COLO668 (cell line): Measurements from ENCODE around the gene FBXO38.

ENCODE experiments used
- DNase-seq: peaks from one replicate; lab custom pipeline; 2025; ENCODE audit not compliant: unreplicated experiment; lab: John Stamatoyannopoulos, UW

The FBXO38 gene

DNA sequence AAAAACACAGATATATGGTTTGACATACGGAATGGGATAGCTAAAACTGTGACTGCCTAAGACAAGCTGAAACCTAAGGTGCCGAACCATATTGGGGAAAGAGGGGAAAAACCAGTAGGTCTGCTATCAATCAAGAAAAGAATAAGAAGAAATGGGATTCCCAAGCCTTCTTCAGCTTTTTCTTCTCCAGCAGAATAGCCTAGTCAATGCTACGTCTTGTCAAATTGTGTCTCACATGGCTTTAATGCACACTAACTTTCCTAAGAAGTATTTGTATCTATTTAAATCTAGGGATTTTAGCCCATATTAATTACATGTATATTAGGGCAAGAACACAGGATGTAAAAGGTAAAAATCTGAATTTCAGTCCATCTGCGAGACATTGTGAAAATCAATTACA, 797 bp upstream of the FBXO38 start:
- no peak for DNase-seq

DNA sequence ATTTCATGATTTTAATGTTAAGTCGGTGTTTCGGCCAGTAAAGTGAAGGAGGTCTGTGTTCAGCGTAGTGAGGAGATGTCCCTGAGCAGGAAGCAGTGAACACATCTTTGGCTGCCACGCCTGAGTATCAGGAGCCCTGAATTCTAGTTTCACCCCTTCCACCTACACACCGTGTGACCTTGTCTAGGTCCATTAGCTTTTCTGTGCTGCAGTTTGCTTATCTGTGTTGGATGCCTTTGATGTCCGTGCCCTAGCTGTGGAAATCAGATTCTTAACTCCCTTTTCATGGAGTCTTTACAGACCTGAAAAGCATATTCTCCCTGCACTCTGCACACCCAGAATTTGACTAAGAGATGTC, 601 bp downstream of the FBXO38 start:
- no peak for DNase-seq

DNA sequence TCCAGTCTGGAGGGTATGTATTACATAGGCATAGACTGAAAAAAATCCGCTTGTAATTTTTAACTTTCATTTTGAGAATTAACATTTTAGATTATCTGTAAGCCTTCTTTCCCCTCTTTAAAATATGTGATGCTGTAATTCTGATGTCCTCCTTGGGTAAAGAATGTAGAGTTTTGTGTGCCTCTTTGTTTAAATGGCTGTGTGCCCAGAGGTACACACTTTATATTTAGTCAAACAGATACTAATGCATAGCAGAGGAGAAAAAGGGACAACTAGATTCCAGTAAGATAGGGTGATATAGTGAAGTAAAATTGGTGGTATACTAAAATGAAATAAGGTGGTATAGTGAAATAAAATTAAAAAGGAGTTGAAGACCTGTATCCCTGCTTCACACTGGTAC, 1.3 kb downstream of the FBXO38 start:
- DNase-seq = no peak

DNA sequence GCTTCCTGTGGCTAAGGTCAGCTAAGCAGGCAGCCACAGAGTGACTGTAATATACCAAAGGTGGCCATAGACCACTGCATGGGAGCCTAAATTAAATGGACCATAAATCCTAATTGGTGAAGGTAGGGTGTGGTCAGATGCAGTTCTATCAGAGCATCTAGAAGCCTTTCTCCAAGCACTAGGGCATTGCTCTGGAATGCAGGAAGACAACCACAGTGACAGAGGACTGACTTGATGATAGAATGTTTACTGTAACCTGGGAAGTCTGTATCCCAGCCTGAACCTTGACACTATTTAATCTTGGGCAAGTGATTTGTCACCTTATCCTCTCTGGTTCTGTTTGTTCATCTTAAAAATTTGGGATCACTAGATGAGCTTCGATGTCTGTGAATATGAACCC, 2.3 kb downstream of the FBXO38 start:
- DNase-seq = no peak

DNA sequence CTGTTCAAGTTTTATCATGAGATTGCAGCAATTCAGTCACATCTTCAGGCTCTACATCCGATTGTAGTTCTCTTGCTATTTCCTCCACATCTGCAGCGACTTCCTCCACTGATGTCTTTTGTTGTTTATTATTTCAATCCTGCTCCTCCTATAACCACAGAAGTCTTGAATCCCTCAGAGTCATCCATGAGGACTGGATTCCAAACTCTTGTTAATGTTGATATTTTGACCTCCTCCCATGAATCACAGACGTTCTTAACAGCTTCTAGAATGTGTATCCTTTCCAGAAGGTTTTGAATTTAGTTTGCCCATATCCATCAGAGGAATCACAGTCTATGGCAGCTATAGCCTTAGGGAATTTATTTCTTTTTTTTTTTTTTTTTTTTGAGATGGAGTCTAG, 3.6 kb downstream of the FBXO38 start:
- DNase-seq = no peak

DNA sequence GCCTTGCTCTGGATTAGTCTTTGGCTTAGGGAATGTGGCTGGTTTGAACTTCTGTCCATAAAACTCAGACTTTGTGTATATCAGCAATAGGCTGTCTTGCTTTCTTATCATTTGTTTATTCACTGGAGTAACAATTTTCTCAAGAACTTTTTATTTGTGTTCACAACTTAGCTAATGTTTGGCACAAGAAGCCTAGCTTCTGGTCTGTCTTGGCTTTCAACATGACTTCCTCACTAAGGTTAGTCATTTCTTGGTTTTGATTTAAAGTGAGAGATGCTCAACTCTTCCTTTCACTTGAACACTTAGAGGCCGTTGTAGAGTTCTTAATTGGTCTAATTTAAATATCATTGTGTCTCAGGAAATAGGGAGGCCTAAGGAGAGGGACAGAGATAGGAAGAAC, 4.9 kb downstream of the FBXO38 start:
- no peak for DNase-seq

DNA sequence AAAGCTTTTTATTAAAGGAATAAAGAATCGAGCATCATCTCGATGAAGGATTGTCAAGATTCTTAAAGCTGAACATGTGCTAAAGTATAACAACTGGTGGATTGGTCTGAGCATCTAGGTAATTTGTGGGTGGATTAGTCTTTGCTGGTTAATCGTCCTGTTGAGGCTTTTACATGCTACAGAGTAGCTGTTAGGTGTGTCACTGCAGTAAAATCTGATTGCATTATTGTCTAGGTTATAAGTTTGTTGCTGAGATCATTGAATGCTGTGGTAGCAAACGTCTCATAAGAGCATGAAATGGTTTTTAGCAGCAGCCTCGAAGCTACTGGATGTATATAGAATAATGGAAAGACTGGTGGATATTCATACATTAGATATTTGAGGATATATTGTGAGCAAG, 7.2 kb downstream of the FBXO38 start:
- no peak for DNase-seq

DNA sequence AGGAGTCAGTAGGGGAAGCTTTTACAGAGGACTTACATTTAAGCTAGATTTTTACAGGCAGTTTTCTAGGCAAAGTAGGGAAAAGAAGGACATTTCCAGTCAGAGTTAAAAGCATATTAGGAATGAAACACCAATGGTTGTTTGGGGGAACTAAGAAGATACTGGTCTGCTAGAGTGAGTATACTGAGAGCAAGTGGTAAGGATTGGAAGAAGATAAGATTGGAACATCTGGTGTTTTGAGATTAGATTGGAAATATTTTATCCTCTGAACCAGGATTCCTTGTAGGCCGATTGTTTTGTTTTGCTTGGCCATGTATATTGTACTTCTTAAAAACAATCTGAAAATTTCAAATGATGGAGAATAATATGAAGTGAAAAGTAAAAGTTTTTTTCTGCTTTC, 7.7 kb downstream of the FBXO38 start:
- DNase-seq = no peak

DNA sequence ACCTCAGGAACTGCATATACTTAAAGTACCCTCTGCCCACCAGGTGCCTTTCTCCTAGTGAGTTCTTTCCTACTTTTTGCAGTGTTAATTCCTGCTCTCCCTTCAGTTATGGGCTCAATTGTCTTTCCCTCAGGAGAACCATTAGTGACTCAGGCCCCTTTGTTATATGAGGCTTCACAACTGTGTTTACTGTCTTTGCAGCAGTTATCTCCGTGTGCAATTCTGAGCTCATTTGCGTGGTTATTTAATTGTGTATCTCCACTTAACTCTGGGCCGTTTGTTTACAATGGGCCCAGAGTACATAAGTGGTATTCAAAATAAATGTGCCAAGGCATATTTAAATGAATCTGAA, 9.6 kb downstream of the FBXO38 start:
- DNase-seq = peak; percentile 36

DNA sequence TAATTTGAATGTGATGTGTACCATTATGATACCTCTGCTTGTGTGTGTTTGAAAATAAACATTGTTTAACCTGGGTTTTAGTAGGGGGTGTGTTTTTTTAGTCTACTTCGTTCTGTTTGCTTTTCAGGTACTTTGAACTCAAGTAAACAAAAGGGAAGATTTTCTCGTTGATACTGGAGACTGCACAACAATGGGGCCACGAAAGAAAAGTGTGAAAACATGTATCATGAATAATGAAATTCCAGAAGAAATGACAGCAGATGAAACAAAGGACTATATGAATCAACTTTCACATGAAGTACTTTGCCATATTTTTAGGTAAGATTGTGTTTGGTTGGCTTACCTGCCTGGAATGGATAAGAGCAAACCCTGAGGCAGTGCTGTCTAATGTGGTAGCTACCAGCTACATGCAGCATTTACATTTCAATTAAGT, 10.8 kb downstream of the FBXO38 start:
- DNase-seq = no peak

DNA sequence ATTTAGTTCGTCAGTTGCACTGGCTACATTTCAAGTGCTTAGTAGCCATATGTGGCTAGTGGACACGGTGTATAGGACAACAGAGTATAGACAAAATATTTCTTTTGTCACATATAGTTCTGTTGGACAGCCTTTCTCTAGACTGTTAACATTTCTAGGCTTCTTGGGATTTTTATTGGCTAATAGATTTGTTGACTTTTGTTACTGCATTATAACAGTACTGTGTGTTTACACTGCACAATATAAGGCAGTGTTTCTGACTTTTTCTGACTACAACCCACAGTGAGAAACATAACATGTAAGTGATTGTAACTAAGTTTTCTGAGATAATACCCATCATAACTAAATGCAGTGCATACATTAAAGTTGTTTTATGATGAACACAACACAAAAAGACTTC, 11.3 kb downstream of the FBXO38 start:
- DNase-seq = no peak

DNA sequence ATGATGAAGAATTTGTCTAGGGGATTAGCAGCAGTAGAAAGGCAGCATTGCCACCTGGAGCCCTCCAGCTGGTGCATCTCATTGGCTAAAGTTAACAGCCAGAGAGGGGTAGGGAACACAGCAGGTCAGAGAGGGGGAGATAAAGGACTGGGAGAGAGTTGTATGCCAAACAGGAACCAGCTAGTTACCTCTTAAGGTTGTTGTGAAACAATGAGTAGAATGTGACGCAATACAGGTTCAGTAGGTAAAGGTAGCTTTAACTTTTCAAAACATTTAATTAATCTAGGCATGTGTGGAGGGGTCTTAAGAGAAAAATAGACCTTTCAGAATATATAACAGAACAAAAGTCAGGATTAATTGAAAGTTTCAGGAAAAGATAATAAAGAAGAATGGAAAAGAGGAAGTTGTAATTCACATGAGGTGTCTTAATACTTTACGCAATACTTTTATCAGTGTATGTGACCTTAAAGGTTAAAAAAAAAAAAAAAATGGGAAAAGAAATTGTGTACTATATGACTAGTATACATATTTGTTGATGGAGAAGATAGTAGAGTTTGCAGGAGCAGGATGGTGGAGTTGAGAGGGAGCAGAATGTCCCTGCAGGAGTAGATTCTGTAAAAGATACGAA, 14.3 kb downstream of the FBXO38 start:
- DNase-seq = no peak

DNA sequence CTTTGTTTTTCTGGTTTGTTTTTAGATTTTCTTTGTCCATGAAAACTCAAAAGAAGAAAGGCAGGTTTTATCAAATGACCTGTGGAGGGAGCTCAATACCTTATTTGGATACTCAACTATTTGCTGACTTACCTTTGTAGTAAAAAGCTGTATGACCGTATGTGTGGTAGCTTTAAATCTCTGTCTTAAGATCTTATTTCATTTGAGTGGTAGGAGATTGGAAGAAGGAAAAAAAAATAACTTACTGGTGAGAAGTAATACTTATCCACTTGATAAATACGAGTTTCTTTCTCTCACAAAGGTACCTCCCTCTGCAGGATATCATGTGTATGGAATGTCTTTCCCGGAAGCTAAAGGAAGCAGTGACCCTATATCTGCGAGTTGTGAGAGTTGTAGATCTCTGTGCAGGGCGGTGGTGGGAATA, 15.0 kb downstream of the FBXO38 start:
- DNase-seq = no peak

DNA sequence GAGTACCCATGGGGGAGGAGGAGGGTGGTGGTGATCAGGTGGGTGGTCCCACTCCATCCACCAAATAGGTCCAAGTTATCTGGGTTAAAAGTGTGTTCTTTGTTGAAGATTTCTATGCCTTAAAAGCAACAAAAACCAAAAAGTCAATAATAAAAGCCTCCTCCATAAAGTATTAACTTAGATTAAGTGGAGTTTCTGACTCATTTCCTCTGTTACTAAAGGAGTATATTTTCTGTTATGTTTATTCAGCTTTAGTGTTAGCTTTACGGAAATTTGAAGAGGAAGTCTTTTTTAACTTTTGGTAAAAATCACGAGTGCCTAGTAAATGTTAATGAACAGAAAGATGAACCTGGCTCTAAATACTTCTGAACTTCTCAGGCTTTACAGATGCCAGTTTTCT, 17.8 kb downstream of the FBXO38 start:
- DNase-seq = no peak

DNA sequence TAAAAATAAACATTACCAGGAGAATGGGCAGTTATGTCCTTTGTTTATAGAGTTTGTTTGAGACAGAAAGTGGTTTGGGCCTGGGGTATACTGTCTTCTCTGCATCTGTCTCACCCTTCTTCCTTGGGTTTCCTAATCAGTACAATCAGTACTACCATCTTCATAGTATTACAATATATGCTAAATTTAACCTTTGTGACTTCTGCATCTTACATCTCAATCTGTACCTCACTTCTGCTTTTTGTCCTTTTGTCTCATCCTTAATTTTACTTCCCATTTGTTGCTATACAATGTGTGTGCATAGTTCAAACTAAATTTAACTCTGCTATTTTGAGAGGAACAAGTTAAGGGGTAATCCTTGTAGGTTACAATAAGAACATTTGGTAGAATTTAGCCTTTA, 19.6 kb downstream of the FBXO38 start:
- DNase-seq = no peak

DNA sequence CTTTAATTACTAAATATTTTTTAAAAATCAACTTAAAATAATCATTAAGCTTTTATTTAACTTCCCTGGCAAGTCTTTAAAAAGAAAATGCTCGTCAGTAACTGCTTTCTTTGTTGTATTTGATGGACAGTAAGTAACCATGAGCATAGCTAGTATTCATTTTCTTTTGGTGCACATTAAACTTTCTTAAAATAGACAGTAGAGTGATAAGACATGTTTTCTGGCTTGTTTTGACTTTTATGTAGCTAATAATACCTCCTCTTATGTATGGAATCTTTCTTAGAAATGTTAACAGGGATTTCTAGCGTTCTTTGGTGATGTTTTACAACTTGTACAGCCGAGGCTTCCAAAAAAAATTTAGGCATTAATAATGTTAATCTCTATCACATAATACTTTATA, 22.6 kb downstream of the FBXO38 start:
- no peak for DNase-seq

DNA sequence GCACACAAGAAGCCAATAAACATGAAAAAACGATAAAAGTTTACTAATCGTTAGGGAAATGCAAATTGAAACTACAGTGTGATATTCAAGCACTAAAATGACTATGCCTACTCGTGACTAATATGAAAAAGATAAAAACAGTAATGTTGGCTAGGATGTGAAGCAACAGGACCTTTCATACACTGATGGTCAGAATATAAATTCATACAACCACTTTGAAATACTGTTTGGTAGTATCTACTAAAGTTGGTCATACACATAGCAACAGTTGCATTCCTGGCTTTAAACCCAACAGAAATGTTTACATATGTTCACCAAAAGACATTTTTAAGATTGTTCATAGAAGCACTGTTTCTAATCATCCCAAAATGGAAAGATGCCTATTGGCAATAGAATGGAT, 24.3 kb downstream of the FBXO38 start:
- no peak for DNase-seq

DNA sequence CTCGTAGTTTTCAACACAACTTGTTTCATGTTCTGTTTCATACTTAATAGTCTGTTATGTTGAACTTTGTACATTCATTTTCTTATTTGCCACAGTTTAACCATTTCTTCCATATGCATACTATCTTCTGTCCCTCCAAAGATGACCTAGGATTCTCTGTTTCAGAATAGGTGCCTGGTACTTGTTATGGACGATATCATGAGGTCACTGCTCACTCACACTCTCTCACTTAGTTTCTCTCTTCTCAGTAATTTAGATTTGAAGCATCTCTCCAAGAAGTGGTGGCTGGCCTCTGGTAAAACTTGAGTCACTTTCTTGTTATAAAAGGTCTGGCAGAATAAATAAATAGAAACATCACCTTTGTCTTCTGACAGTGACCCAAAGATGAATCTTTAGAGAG, 28.4 kb downstream of the FBXO38 start:
- DNase-seq = no peak

DNA sequence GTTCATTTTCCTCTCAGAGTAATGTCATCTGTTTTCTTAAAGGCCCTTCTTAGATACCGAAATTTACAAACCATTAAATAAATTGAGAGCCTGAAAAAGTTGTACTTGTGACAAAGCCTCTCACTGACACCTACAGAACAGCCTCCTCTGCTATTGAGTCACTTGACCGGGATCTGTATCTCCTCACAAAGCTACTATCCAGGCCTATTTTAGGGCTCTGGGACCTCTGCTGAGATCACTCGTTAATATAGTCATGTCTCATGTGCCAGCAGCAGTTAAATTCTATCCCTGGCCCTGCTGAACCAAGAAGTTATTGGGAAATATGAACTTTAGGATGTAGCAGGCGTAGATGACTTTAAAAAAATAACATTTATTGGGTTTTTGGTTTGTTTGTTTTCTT, 31.1 kb downstream of the FBXO38 start:
- no peak for DNase-seq

DNA sequence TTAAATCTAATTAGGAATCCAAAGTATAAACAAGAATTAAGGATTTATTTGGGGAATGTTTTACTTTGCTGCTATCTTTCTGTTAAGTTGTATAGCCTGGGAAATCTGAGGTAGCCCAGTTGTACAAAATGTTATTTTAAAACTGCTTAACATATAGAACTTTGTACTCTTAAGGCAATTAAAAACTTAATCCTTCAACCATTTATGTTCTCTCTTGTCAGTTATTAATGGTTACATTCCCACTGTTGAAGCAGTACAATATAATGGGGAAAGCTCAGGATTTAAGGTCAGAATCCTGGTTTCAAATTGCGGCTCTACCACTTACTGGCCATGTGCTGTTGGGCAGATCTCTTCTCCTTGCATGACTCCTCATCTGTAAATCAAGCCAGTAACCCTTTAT, 32.7 kb downstream of the FBXO38 start:
- DNase-seq = no peak

DNA sequence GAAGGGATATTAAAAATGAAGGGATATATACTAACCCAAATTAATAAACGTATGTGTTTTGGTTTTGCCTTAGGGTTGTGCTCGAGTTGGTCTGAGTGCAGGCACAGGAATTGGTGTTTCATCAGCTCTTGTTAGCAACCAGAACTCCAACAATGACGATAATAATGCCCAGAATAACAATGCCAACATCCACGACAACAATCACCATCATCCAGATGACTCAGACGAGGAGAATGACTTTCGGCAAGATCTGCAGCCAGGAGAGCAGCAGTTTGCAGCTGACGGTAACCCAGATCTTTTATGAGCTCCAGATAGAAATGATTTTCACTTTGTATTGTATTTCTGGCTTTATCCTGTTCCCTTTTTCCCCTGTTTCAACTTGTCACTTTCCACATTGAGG, 33.2 kb downstream of the FBXO38 start:
- DNase-seq = no peak

DNA sequence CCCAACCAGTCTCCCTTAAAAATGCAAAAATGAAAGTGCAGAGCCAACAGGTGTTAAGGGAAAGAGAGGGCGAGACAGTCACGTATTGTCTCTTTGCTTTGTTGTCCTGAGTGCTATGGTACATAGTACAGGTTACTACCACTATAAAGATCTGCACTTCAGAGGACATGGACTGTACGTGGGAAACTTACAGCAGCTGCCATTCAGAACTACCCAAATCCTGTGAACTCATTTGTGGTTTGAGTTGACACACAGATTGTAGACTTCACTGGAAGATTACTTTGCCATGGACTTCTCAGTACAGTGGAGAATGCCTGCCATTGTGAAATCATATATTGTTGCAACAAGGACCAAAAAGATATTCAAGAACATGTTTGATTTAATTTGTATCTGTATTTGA, 34.8 kb downstream of the FBXO38 start:
- no peak for DNase-seq

DNA sequence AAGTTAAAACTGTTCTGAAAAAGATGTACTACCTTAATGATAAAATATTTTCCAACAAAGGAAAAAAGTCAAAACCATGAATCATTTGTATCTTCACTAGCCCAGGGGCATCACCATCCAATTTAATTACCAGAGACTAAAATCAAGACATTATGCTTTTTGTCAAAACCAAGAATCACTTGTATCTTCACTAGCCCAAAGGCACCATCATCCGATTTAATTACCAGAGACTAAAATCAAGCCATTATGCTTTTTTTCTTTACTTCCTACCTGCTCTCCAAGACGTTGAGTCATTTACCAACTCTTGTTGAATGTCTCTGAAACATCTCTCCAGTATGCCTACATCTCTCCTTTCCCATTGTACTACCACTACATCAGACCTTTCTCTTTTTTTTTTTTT, 37.9 kb downstream of the FBXO38 start:
- no peak for DNase-seq

DNA sequence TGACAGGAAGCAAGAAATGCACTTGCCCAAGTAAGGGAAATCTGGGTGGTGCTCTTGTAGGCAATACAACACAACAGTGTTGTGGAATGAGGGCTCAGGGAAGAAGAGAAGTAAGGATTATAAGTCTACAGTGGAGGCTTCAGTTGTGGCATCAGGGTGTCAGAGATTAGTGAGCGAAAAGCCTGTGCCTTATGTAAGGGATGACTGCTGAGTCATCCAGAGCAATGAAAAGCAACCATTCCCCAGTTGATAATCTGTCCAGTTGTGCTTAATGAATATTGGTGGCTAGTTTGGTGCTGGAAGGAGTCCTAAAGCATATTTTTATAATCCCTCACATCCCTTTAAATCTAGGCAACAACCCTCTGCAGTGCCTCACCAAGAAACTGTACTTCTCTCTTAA, 42.0 kb downstream of the FBXO38 start:
- DNase-seq = no peak
